HepG2 (cell line): Measurements from ENCODE around the gene HAPLN2. TPM values are rescaled to one million over a fixed set of nuclear protein-coding genes. Genes with fewer than 3 reads are reported as not detected.

Experiments used
- DNMT3B ChIP-seq: conservative IDR thresholded peaks from 2 replicates; pipeline ENCODE4 v1.6.1; 2016; ENCODE audit warnings: missing biosample characterization, control low read depth
- EZH2 ChIP-seq: conservative IDR thresholded peaks from 2 replicates; pipeline ENCODE4 v1.6.1; 2012; ENCODE audit warnings: mild to moderate bottlenecking, low read depth, low read length, moderate library complexity
- MXD3 ChIP-seq: IDR thresholded peaks from 2 replicates; pipeline ENCODE4 v1.6.1; 2016; ENCODE audit warnings: mild to moderate bottlenecking, missing biosample characterization, missing genetic modification reagents
- MXD4 ChIP-seq: IDR thresholded peaks from 2 replicates; pipeline ENCODE4 v1.6.1; 2016; ENCODE audit warnings: mild to moderate bottlenecking, missing biosample characterization, missing genetic modification reagents
- SOX5 ChIP-seq: IDR thresholded peaks from 2 replicates; pipeline ENCODE4 v1.6.1; 2016; ENCODE audit warnings: borderline replicate concordance
- polyA plus RNA-seq, 8 experiments: library from polyadenylated mRNA; depleted of rRNA in 3 of 8; stranded (reverse) in 7 of 8; unstranded in 1 of 8; fragments of >200 nt; fragmentation: Illumina TruSeq in 4 of 8; extraction: Trizol in 4 of 8; gene quantifications; 2 replicates each; pipeline versions ENCODE4 v1.2.1 to v1.2.3, GENCODE V29; 2011 to 2016; ENCODE audit warnings: low read depth in 4 of 8, missing spikeins in 1 of 8, mixed read lengths in 1 of 8; ENCODE audit not compliant: insufficient read depth in 1 of 8
- total RNA-seq, 5 experiments: library from RNA; depleted of rRNA; stranded (reverse); fragments of >200 nt; fragmentation: Illumina TruSeq; extraction: Trizol; gene quantifications; 2 replicates each; pipeline ENCODE4 v1.2.3, GENCODE V29; 2016; ENCODE audit warnings: low read depth in 1 of 5
- TF ChIP-seq, protein P1 (sequence below): sonication (generic); formaldehyde crosslinking; IDR thresholded peaks from 2 replicates; pipeline ENCODE4 v1.4.0; 2020; ENCODE audit warnings: mild to moderate bottlenecking, missing genetic modification reagents
- TF ChIP-seq, protein P2 (sequence below): IDR thresholded peaks from 2 replicates; pipeline ENCODE4 v1.6.1; 2016; ENCODE audit warnings: low read depth, missing genetic modification reagents, missing compliant biosample characterization
- TF ChIP-seq, protein P3 (sequence below): IDR thresholded peaks from 2 replicates; pipeline ENCODE4 v1.6.1; 2016; ENCODE audit warnings: control low read depth
- TF ChIP-seq, protein P4 (sequence below): sonication (generic); formaldehyde crosslinking; IDR thresholded peaks from 2 replicates; pipeline ENCODE4 v1.4.0; 2020; ENCODE audit warnings: missing genetic modification reagents

Gene HAPLN2
- total and polyA plus RNA-seq, 2 of the 13 experiments (the other 11 are each of a cell fraction or from before 2014, with no cell fraction given): not detected

GRCh38 chr1:156673387-156674121 is 54.3 kb downstream of the HAPLN2 start (continued):
- TF ChIP-seq, protein P1, sequence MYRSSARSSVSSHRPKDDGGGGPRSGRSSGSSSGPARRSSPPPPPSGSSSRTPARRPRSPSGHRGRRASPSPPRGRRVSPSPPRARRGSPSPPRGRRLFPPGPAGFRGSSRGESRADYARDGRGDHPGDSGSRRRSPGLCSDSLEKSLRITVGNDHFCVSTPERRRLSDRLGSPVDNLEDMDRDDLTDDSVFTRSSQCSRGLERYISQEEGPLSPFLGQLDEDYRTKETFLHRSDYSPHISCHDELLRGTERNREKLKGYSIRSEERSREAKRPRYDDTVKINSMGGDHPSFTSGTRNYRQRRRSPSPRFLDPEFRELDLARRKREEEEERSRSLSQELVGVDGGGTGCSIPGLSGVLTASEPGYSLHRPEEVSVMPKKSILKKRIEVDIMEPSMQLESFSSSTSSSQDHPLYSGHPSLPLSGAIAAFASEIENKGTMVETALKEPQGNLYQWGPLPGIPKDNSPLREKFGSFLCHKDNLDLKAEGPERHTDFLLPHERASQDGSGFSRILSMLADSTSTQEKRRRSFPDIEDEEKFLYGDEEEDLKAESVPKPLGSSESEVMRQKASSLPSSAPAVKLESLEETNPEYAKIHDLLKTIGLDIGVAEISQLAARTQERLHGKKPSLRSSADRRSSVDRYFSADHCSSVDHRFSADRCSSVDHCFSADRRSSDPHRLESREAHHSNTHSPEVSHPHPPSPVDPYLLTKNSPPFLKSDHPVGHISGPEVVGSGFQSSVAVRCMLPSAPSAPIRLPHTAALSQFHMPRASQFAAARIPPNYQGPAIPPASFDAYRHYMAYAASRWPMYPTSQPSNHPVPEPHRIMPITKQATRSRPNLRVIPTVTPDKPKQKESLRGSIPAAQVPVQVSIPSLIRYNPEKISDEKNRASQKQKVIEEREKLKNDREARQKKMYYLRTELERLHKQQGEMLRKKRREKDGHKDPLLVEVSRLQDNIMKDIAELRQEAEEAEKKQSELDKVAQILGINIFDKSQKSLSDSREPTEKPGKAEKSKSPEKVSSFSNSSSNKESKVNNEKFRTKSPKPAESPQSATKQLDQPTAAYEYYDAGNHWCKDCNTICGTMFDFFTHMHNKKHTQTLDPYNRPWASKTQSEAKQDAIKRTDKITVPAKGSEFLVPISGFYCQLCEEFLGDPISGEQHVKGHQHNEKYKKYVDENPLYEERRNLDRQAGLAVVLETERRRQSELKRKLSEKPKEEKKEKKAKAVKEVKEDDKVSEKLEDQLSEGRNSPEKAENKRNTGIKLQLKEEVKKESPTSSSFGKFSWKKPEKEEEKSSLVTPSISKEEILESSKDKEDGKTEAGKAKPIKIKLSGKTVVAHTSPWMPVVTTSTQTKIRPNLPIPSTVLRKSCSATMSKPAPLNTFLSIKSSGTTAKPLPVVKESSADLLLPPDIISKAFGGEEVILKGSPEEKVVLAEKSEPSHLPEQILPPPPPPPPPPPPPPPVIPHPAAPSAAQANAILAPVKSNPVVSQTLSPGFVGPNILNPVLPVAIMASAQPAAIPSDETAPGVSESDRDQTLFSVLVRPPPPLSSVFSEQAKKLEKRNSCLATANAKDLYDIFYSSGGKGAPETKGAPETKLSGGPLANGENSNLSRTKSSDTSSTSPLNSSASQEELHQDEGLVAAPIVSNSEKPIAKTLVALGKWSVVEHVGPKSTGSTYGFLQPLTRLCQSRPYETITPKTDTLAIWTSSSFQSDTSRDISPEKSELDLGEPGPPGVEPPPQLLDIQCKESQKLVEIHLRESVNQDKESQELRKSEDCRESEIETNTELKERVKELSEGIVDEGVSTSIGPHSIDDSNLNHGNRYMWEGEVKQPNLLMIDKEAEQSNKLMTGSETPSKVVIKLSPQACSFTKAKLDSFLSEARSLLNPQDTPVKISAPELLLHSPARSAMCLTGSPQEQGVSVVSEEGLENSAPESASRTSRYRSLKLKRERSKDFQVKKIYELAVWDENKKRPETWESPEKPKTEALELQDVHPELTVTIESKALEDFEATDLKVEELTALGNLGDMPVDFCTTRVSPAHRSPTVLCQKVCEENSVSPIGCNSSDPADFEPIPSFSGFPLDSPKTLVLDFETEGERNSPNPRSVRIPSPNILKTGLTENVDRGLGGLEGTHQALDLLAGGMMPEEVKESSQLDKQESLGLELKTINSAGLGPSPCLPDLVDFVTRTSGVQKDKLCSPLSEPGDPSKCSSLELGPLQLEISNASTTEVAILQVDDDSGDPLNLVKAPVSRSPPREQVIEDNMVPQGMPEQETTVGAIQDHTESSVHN (CRISPR knock-in tag): no peak
- TF ChIP-seq SOX5 (peak; percentile 67), MXD4 (CRISPR knock-in tag) (no peak), MXD3 (CRISPR knock-in tag) (no peak), DNMT3B (CRISPR knock-in tag) (no peak), EZH2 (no peak)
- TF ChIP-seq, protein P2, sequence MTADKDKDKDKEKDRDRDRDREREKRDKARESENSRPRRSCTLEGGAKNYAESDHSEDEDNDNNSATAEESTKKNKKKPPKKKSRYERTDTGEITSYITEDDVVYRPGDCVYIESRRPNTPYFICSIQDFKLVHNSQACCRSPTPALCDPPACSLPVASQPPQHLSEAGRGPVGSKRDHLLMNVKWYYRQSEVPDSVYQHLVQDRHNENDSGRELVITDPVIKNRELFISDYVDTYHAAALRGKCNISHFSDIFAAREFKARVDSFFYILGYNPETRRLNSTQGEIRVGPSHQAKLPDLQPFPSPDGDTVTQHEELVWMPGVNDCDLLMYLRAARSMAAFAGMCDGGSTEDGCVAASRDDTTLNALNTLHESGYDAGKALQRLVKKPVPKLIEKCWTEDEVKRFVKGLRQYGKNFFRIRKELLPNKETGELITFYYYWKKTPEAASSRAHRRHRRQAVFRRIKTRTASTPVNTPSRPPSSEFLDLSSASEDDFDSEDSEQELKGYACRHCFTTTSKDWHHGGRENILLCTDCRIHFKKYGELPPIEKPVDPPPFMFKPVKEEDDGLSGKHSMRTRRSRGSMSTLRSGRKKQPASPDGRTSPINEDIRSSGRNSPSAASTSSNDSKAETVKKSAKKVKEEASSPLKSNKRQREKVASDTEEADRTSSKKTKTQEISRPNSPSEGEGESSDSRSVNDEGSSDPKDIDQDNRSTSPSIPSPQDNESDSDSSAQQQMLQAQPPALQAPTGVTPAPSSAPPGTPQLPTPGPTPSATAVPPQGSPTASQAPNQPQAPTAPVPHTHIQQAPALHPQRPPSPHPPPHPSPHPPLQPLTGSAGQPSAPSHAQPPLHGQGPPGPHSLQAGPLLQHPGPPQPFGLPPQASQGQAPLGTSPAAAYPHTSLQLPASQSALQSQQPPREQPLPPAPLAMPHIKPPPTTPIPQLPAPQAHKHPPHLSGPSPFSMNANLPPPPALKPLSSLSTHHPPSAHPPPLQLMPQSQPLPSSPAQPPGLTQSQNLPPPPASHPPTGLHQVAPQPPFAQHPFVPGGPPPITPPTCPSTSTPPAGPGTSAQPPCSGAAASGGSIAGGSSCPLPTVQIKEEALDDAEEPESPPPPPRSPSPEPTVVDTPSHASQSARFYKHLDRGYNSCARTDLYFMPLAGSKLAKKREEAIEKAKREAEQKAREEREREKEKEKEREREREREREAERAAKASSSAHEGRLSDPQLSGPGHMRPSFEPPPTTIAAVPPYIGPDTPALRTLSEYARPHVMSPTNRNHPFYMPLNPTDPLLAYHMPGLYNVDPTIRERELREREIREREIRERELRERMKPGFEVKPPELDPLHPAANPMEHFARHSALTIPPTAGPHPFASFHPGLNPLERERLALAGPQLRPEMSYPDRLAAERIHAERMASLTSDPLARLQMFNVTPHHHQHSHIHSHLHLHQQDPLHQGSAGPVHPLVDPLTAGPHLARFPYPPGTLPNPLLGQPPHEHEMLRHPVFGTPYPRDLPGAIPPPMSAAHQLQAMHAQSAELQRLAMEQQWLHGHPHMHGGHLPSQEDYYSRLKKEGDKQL (CRISPR knock-in tag): no peak
- TF ChIP-seq, protein P3, sequence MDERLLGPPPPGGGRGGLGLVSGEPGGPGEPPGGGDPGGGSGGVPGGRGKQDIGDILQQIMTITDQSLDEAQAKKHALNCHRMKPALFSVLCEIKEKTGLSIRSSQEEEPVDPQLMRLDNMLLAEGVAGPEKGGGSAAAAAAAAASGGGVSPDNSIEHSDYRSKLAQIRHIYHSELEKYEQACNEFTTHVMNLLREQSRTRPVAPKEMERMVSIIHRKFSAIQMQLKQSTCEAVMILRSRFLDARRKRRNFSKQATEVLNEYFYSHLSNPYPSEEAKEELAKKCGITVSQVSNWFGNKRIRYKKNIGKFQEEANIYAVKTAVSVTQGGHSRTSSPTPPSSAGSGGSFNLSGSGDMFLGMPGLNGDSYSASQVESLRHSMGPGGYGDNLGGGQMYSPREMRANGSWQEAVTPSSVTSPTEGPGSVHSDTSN (CRISPR knock-in tag): no peak
- TF ChIP-seq, protein P4, sequence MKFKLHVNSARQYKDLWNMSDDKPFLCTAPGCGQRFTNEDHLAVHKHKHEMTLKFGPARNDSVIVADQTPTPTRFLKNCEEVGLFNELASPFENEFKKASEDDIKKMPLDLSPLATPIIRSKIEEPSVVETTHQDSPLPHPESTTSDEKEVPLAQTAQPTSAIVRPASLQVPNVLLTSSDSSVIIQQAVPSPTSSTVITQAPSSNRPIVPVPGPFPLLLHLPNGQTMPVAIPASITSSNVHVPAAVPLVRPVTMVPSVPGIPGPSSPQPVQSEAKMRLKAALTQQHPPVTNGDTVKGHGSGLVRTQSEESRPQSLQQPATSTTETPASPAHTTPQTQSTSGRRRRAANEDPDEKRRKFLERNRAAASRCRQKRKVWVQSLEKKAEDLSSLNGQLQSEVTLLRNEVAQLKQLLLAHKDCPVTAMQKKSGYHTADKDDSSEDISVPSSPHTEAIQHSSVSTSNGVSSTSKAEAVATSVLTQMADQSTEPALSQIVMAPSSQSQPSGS (CRISPR knock-in tag): peak; percentile 37; the same call in 1 of the 2 replicates
